ENCODE results near the gene TMEM167A. TPM values are rescaled to one million over a fixed set of nuclear protein-coding genes. Genes with fewer than 3 reads are reported as not detected.

TMEM167A gene
- total and polyA plus RNA-seq, 2 of the 8 experiments (the other 6 are each of a cell fraction or from before 2014, with no cell fraction given): 50.6 to 178 TPM

DNA sequence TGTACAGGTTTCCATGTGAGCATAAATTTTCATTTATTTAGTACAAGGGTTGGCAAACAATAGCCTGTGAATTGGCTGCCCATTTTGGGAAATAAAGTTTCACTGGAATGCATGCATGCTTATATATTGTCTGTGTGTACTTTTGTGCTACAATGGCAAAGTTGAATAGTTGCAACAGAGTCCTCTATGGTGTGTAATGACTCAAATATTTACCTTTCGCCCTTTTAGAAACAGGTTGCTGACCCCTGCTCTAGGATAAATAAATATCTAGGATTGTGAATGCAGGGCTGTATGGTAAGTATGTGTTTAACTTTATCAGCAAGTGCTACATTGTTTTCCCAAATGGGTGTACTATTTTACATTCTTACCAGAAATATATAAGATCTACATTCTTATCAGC lies 47.4 kb upstream of the TMEM167A start:
- Histone ChIP-seq H3K23ac (ENCODE audit: insufficient read length) (no peak overlapping the region), H3K4me1 (replicated peaks in 1 of 4; ENCODE audit: control insufficient read depth in 3 of 4, insufficient read depth in 4 of 4, low read length in 3 of 4) (no peaks in the 10 kb centered on the region), H4K91ac (replicated peaks; ENCODE audit: insufficient read length, low read length) (no peak overlapping the region), H3K79me1 (ENCODE audit: low read depth, low read length) (no peaks in the 10 kb centered on the region), H3K18ac (ENCODE audit: extremely low read depth, low read length) (no peak overlapping the region), H3K9ac (replicated peaks in 1 of 4; ENCODE audit: extremely low read depth in 1 of 4, low read depth in 3 of 4, low read length in 3 of 4) (no peak overlapping the region), H3K4me3 (ENCODE audit: extremely low read depth in 1 of 4, insufficient read depth in 2 of 4, low read depth in 3 of 4, low read length in 4 of 4) (no peak overlapping the region), H2BK20ac (ENCODE audit: low read length) (no peak overlapping the region), H3K56ac (replicated peaks; ENCODE audit: insufficient read length, low read depth, low read length) (no peak overlapping the region), H3K27me3 (replicated peaks in 1 of 4; ENCODE audit: control insufficient read depth in 3 of 4, extremely low read depth in 1 of 4, insufficient read depth in 3 of 4, low read length in 3 of 4) (no peaks in the 10 kb centered on the region), H3K27ac (ENCODE audit: low read depth, low read length) (no peak overlapping the region), H3K23me2 (ENCODE audit: low read depth, low read length) (no peaks in the 10 kb centered on the region), H3K9me3 (ENCODE audit: insufficient read depth in 2 of 2, low read depth in 1 of 2, low read length in 1 of 2) (no peaks in the 10 kb centered on the region), H2BK12ac (ENCODE audit: low read depth, low read length) (no peak overlapping the region), H3K4me2 (ENCODE audit: insufficient read depth in 1 of 2, low read depth in 2 of 2, low read length in 2 of 2) (no peak overlapping the region), H4K5ac (ENCODE audit: insufficient read length, low read depth, low read length) (no peak overlapping the region), H3K79me2 (ENCODE audit: control insufficient read depth in 1 of 2, insufficient read depth in 2 of 2, low read length in 2 of 2) (no peaks in the 10 kb centered on the region), H2BK15ac (ENCODE audit: low read length) (no peak overlapping the region), H3K36me3 (ENCODE audit: control insufficient read depth in 2 of 4, insufficient read depth in 4 of 4, low read length in 3 of 4) (no peaks in the 10 kb centered on the region), H2AK5ac (ENCODE audit: low read depth, low read length) (no peak overlapping the region), H3K14ac (ENCODE audit: insufficient read length) (no peak overlapping the region), H2AFZ (ENCODE audit: low read length) (no peak overlapping the region), H2BK120ac (replicated peaks; ENCODE audit: low read depth, low read length) (no peak overlapping the region), H4K8ac (ENCODE audit: extremely low read depth, insufficient read depth, low read length) (no peak overlapping the region), H4K20me1 (replicated peaks in 1 of 2; ENCODE audit: control insufficient read depth in 1 of 2, insufficient read depth in 2 of 2, low read length in 2 of 2) (no peaks in the 10 kb centered on the region), H3K4ac (replicated peaks; ENCODE audit: insufficient read length, low read depth, low read length) (no peak overlapping the region), H2BK5ac (ENCODE audit: low read depth, low read length) (no peak overlapping the region)
- DNase-seq (ENCODE audit: low read depth in 1 of 2, low spot score in 2 of 2) (no peak), FAIRE-seq (no peak)
- POLR2A ChIA-PET (ENCODE audit: partially characterized antibody): no interaction called here
- TF ChIP-seq JUN (IDR thresholded peaks at IDR 0.05; ENCODE audit: low read depth, low read length) (no peak), NRF1 (IDR thresholded peaks at IDR 0.05; ENCODE audit: low read depth, low read length) (no peak), SP2 (IDR thresholded peaks at IDR 0.05; ENCODE audit: low read length) (no peak), MAFK (IDR thresholded peaks at IDR 0.05; ENCODE audit: low read depth, low read length) (no peak), TBP (IDR thresholded peaks at IDR 0.05; ENCODE audit: low read depth, low read length) (no peak), SP1 (IDR thresholded peaks at IDR 0.05; ENCODE audit: low read depth, low read length) (no peak), CHD2 (IDR thresholded peaks at IDR 0.05; ENCODE audit: low read length) (no peak)
- TF ChIP-seq, protein P1, sequence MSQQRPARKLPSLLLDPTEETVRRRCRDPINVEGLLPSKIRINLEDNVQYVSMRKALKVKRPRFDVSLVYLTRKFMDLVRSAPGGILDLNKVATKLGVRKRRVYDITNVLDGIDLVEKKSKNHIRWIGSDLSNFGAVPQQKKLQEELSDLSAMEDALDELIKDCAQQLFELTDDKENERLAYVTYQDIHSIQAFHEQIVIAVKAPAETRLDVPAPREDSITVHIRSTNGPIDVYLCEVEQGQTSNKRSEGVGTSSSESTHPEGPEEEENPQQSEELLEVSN (IDR thresholded peaks at IDR 0.05): no peak
- CTCF ChIA-PET (ENCODE audit: partially characterized antibody): no interaction called here
- 73% methylated on average over 1 of the region's 1 CpG; no CpG with 5 or more reads in 1 of the 2 experiments for WGBS, 2 experiments (ENCODE audit: extremely low coverage in 1 of 2, insufficient coverage in 1 of 2, insufficient read length in 1 of 2, insufficient replicate concordance in 2 of 2, low coverage in 1 of 2, low lambda C conversion rate in 2 of 2, missing lambda C conversion rate in 1 of 2)

Data from H1 (cell line).